HG03045 (cell line): ENCODE data around the gene WDR37.

Experiments
- ATAC-seq: cut with Tn5 transposase; IDR thresholded peaks from one replicate; pipeline ENCODE4 v1.9.1; 2021; ENCODE audit warnings: mild to moderate bottlenecking, moderate library complexity; ENCODE audit not compliant: unreplicated experiment

Gene WDR37

GRCh38 chr10:1123972-1124371, 67.8 kb downstream of the WDR37 start:
- no peak for ATAC-seq

GRCh38 chr10:1124796-1125195, 68.6 kb downstream of the WDR37 start:
- no peak for ATAC-seq

- ATAC-seq: no peak
These were observed 70.3 kb downstream of the WDR37 start for GRCh38 chr10:1126461-1126860.

GRCh38 chr10:1127629-1128028, 71.4 kb downstream of the WDR37 start:
- ATAC-seq: no peak

- ATAC-seq: no peak
These were observed 71.9 kb downstream of the WDR37 start for GRCh38 chr10:1128115-1128514.

- ATAC-seq: no peak
These were observed 72.5 kb downstream of the WDR37 start for GRCh38 chr10:1128649-1129048.

GRCh38 chr10:1130226-1130625, 74.0 kb downstream of the WDR37 start:
- no peak for ATAC-seq

GRCh38 chr10:1130995-1131790, 75.0 kb downstream of the WDR37 start:
- no peak for ATAC-seq

GRCh38 chr10:1132584-1132983, 76.4 kb downstream of the WDR37 start:
- no peak for ATAC-seq

- ATAC-seq: no peak
These were observed 77.4 kb downstream of the WDR37 start for GRCh38 chr10:1133495-1134045.

- ATAC-seq: no peak
These were observed 78.0 kb downstream of the WDR37 start for GRCh38 chr10:1134156-1134555.

GRCh38 chr10:1136268-1136667, 80.1 kb downstream of the WDR37 start:
- no peak for ATAC-seq

GRCh38 chr10:1137499-1138163, 81.4 kb downstream of the WDR37 start:
- no peak for ATAC-seq

- no peak for ATAC-seq
These were observed 82.3 kb downstream of the WDR37 start for GRCh38 chr10:1138529-1138928.

- ATAC-seq: no peak
These were observed 85.1 kb downstream of the WDR37 start for GRCh38 chr10:1141261-1141660.

GRCh38 chr10:1141701-1142100, 85.5 kb downstream of the WDR37 start:
- no peak for ATAC-seq

GRCh38 chr10:1142596-1142995, 86.4 kb downstream of the WDR37 start:
- no peak for ATAC-seq

GRCh38 chr10:1147810-1148209, 91.6 kb downstream of the WDR37 start:
- no peak for ATAC-seq

- ATAC-seq: no peak
These were observed 92.8 kb downstream of the WDR37 start for GRCh38 chr10:1148855-1149605.

- no peak for ATAC-seq
These were observed 93.8 kb downstream of the WDR37 start for GRCh38 chr10:1149793-1150637.

- ATAC-seq: no peak
These were observed 94.4 kb downstream of the WDR37 start for GRCh38 chr10:1150638-1150955.
